ENCODE results near the gene HADHA. TPM values are rescaled to one million over a fixed set of nuclear protein-coding genes. Genes with fewer than 3 reads are reported as not detected.

The HADHA gene
- total RNA-seq, 1 experiment from 2014 or later, result 101 TPM

DNA sequence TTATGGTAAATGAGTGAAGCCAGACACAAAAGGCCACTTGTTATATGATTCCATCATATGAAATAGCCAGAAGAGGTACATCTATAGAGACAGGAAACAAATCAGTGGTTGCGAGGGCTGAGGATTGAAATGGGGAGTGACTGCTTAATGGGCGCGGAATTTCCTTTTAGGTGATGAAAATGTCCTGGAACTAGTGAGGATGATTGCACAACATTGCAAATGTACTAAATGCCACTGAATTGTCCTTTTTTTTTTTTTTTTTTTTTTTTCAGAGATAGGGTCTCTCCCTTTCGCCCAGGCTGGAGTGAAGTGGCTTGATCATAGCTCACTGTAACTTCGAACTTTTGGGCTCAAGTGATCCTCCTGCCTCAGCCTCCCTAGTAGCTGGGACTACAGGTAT is 86.9 kb downstream of the HADHA start:
- intact Hi-C loops (cut with micrococcal nuclease), result no loop called here
- TF ChIP-seq EGR1 (IDR thresholded peaks at IDR 0.05; ENCODE audit: low read depth), result no peak
- no peak for TF ChIP-seq SP1 (IDR thresholded peaks at IDR 0.05; ENCODE audit: low read depth)
- TF ChIP-seq, protein P1, sequence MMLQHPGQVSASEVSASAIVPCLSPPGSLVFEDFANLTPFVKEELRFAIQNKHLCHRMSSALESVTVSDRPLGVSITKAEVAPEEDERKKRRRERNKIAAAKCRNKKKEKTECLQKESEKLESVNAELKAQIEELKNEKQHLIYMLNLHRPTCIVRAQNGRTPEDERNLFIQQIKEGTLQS (IDR thresholded peaks at IDR 0.05), result no peak
- no peak for TF ChIP-seq ZFX (IDR thresholded peaks at IDR 0.05)
- TF ChIP-seq, protein P2, sequence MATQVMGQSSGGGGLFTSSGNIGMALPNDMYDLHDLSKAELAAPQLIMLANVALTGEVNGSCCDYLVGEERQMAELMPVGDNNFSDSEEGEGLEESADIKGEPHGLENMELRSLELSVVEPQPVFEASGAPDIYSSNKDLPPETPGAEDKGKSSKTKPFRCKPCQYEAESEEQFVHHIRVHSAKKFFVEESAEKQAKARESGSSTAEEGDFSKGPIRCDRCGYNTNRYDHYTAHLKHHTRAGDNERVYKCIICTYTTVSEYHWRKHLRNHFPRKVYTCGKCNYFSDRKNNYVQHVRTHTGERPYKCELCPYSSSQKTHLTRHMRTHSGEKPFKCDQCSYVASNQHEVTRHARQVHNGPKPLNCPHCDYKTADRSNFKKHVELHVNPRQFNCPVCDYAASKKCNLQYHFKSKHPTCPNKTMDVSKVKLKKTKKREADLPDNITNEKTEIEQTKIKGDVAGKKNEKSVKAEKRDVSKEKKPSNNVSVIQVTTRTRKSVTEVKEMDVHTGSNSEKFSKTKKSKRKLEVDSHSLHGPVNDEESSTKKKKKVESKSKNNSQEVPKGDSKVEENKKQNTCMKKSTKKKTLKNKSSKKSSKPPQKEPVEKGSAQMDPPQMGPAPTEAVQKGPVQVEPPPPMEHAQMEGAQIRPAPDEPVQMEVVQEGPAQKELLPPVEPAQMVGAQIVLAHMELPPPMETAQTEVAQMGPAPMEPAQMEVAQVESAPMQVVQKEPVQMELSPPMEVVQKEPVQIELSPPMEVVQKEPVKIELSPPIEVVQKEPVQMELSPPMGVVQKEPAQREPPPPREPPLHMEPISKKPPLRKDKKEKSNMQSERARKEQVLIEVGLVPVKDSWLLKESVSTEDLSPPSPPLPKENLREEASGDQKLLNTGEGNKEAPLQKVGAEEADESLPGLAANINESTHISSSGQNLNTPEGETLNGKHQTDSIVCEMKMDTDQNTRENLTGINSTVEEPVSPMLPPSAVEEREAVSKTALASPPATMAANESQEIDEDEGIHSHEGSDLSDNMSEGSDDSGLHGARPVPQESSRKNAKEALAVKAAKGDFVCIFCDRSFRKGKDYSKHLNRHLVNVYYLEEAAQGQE (IDR thresholded peaks at IDR 0.05; ENCODE audit: low read depth), result no peak
- no peak for TF ChIP-seq RAD21 (IDR thresholded peaks at IDR 0.05; ENCODE audit: low read depth)
- no peak for TF ChIP-seq ELF1 (IDR thresholded peaks at IDR 0.05; ENCODE audit: borderline replicate concordance, low read depth)
- TF ChIP-seq SIN3A (IDR thresholded peaks at IDR 0.05; ENCODE audit: low read depth), result no peak
- TF ChIP-seq ZNF274 (IDR thresholded peaks at IDR 0.05; ENCODE audit: low read depth, low read length), result no peak
- TF ChIP-seq, protein P3, sequence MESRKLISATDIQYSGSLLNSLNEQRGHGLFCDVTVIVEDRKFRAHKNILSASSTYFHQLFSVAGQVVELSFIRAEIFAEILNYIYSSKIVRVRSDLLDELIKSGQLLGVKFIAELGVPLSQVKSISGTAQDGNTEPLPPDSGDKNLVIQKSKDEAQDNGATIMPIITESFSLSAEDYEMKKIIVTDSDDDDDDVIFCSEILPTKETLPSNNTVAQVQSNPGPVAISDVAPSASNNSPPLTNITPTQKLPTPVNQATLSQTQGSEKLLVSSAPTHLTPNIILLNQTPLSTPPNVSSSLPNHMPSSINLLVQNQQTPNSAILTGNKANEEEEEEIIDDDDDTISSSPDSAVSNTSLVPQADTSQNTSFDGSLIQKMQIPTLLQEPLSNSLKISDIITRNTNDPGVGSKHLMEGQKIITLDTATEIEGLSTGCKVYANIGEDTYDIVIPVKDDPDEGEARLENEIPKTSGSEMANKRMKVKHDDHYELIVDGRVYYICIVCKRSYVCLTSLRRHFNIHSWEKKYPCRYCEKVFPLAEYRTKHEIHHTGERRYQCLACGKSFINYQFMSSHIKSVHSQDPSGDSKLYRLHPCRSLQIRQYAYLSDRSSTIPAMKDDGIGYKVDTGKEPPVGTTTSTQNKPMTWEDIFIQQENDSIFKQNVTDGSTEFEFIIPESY (IDR thresholded peaks at IDR 0.05; ENCODE audit: extremely low read depth, insufficient replicate concordance, low read length), result no peak
- TF ChIP-seq, protein P4, sequence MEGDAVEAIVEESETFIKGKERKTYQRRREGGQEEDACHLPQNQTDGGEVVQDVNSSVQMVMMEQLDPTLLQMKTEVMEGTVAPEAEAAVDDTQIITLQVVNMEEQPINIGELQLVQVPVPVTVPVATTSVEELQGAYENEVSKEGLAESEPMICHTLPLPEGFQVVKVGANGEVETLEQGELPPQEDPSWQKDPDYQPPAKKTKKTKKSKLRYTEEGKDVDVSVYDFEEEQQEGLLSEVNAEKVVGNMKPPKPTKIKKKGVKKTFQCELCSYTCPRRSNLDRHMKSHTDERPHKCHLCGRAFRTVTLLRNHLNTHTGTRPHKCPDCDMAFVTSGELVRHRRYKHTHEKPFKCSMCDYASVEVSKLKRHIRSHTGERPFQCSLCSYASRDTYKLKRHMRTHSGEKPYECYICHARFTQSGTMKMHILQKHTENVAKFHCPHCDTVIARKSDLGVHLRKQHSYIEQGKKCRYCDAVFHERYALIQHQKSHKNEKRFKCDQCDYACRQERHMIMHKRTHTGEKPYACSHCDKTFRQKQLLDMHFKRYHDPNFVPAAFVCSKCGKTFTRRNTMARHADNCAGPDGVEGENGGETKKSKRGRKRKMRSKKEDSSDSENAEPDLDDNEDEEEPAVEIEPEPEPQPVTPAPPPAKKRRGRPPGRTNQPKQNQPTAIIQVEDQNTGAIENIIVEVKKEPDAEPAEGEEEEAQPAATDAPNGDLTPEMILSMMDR (IDR thresholded peaks at IDR 0.05 in 2 of 3, conservative IDR thresholded peaks at IDR 0.05 in 1 of 3; ENCODE audit: borderline replicate concordance in 1 of 3, insufficient read depth in 1 of 3, low read depth in 2 of 3, low read length in 2 of 3), result no peak
- no peak for TF ChIP-seq EZH2 (IDR thresholded peaks at IDR 0.05)
- TF ChIP-seq FOSL1 (IDR thresholded peaks at IDR 0.05; ENCODE audit: low read depth), result no peak
- no peak for TF ChIP-seq YY1 (IDR thresholded peaks at IDR 0.05; ENCODE audit: extremely low read depth, insufficient replicate concordance, low read depth, low read length)
- TF ChIP-seq EZH2phosphoT487 (IDR thresholded peaks at IDR 0.05; ENCODE audit: borderline replicate concordance), result no peak
- no peak for TF ChIP-seq POLR2AphosphoS5 (IDR thresholded peaks at IDR 0.05; ENCODE audit: low read depth, low read length)
- TF ChIP-seq CEBPB (IDR thresholded peaks at IDR 0.05; ENCODE audit: low read depth), result no peak
- no peak for TF ChIP-seq POLR2A (IDR thresholded peaks at IDR 0.05; ENCODE audit: borderline replicate concordance, extremely low read depth, insufficient read depth, insufficient read length)
- no peak for TF ChIP-seq JUND (IDR thresholded peaks at IDR 0.05)
- TF ChIP-seq TCF7L2 (IDR thresholded peaks at IDR 0.05; ENCODE audit: borderline replicate concordance, extremely low read depth, insufficient read depth, insufficient read length), result no peak
- no peak overlapping the region for H3K4me2 ChIP-seq (ENCODE audit: low read length)
- no peaks in the 10 kb centered on the region for H3K4me1 ChIP-seq (ENCODE audit: control insufficient read depth in 1 of 2, insufficient read depth in 2 of 2, low read length in 2 of 2)
- H2AFZ ChIP-seq (ENCODE audit: low read depth, low read length, poor library complexity, severe bottlenecking), result no peak overlapping the region
- H3K9ac ChIP-seq (ENCODE audit: low read length), result no peak overlapping the region
- BruUV-seq (replicated peaks), result no TSS peak
- ATAC-seq (no peak), DNase-seq (ENCODE audit: low read depth, low spot score) (no peak)
- ChIA-PET CTCF (no interaction called here), POLR2A (no interaction called here), RAD21 (ENCODE audit: low non-redundant PET in 1 of 2, low total read pairs in 2 of 2, uncharacterized antibody in 2 of 2, unreplicated experiment in 2 of 2) (no interaction called here)
- no peak overlapping the region for H3K4me3 ChIP-seq (replicated peaks in 1 of 2; ENCODE audit: low read depth in 1 of 2, low read length in 2 of 2)
- H4K20me1 ChIP-seq (ENCODE audit: insufficient read depth), result no peaks in the 10 kb centered on the region
- H3K27me3 ChIP-seq (ENCODE audit: insufficient read depth, low read length), result no peaks in the 10 kb centered on the region
- no peaks in the 10 kb centered on the region for H3K9me2 ChIP-seq (ENCODE audit: insufficient read depth)
- no peaks in the 10 kb centered on the region for H3K79me2 ChIP-seq (ENCODE audit: insufficient read depth, low read length)
- no peaks in the 10 kb centered on the region for H3K9me3 ChIP-seq (ENCODE audit: control insufficient read depth in 1 of 2, insufficient read depth in 1 of 2, low read depth in 1 of 2, low read length in 2 of 2)
- H3K36me3 ChIP-seq (ENCODE audit: control insufficient read depth in 1 of 2, insufficient read depth in 2 of 2, low read length in 2 of 2), result no peaks in the 10 kb centered on the region
- no peak overlapping the region for H3K27ac ChIP-seq (ENCODE audit: low read depth, low read length)

All from HCT116 (cell line).